Lower leg skin (tissue), 4 donors: ENCODE measurements around the gene ADARB2. TPM values are rescaled to one million over a fixed set of nuclear protein-coding genes. Genes with fewer than 3 reads are reported as not detected.
A peak's percentile ranks its signal among the peaks of the same experiment; 100 is the strongest.

ENCODE experiments used
- DNase-seq, 2 donors: peaks; one replicate each; pipeline ENCODE4 v3.0.0-alpha.2; 2019; ENCODE audit warnings: low spot score in 2 of 2
- H3K4me3 ChIP-seq: fragments of 200-600 bp; sonication (generic); 2 replicates; pipeline ENCODE4 v1.5.1; 2017; ENCODE audit warnings: mild to moderate bottlenecking, low read depth; ENCODE audit not compliant: poor library complexity, severe bottlenecking
- CTCF ChIP-seq, 3 donors: fragments of 450-650 bp; IDR thresholded peaks; one replicate each; pipeline ENCODE4 v1.5.1; 2016; ENCODE audit warnings: antibody characterized with exemption in 3 of 3, mild to moderate bottlenecking in 3 of 3, moderate library complexity in 2 of 3
- POLR2A ChIP-seq, 2 donors: fragments of 450-650 bp; IDR thresholded peaks; one replicate each; pipeline ENCODE4 v1.6.1; 2016 to 2017; ENCODE audit warnings: antibody characterized with exemption in 2 of 2, mild to moderate bottlenecking in 1 of 2, moderate library complexity in 1 of 2
- WGBS, 2 donors: methylation state at CpG; one replicate each; pipeline ENCODE4 v1.1.5; 2018; 5-methylcytosine and 5-hydroxymethylcytosine counted together
- intact Hi-C: fragments of 100-400 bp; cut with DNase I; formaldehyde crosslinking; loops from one replicate; pipeline ENCODE4 v1.15.0; 2023; ENCODE audit warnings: low total_unique reads
- total RNA-seq, 4 donors: library from RNA; depleted of rRNA; stranded (reverse); fragments of >200 nt; gene quantifications; one replicate each; pipeline ENCODE4 v1.1.0, GENCODE V29; 2016

Gene ADARB2
- total RNA-seq, 4 donors from 2014 or later = 0.72 to 3.6 (median 1.8) TPM

GRCh38 chr10:1696106-1696505 is 41.2 kb downstream of the ADARB2 start:
- intact Hi-C loops = no loop called here
- H3K4me3 ChIP-seq = no peak overlapping the region
- 90 to 92% methylated on average over 6 of the region's 6 CpGs for WGBS, 2 donors
- TF ChIP-seq POLR2A (IDR thresholded peaks at IDR 0.05) (no peak), CTCF (IDR thresholded peaks at IDR 0.05) (no peak)
- DNase-seq = no peak

DNA sequence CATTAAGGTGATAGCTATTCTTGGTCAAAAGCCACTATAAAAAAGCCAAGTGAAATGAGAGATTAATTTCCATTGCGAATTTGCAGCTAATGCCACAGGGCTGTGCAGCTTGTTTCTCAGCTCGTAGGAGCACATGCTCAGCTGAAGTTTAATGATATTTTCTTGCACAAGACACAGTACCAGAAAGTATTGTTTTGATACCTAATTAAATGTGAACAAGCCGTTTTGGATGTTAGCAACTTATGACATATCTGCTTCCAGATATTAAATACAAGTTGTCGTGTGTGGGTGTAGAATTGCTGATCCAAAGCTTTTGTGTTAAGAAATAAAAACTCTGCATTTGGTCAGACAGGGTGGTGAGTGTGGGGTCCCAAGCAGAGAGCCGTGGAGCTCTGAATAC is 47.2 kb downstream of the ADARB2 start:
- H3K4me3 ChIP-seq = no peak overlapping the region
- 63% methylated on average over 5 of the region's 5 CpGs for WGBS, 2 donors
- TF ChIP-seq POLR2A (IDR thresholded peaks at IDR 0.05) (no peak), CTCF (IDR thresholded peaks at IDR 0.05) (no peak)
- intact Hi-C loops = no loop called here
- DNase-seq = no peak

- intact Hi-C loops = no loop called here
These were observed 48.8 kb downstream of the ADARB2 start for GRCh38 chr10:1688531-1688930.

DNA sequence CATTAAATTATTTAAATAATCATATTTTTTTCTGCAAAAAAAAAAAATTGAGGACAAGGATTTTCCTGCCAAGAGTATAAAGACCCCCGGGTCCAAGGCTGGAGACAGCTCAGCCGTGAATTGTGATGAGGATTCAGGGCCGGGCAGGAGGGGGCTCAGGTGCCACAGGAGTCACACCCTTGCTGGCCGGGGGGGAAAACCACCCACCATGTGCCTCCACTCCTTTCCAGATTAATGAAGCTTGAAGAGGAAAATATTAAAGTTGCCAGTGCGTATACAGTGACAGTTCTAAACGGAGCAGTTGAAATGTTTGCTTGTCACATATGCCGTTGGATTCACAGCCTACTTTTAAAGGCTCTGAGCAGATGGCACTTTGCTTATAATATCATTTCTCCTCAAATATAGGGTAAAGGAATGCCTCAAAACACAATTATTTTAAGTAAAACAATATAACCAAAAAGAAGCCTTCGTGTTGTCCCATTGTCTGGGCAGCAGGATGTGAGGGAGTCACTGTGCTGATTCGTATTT is 49.6 kb downstream of the ADARB2 start:
- WGBS, 2 donors = 71 to 83% methylated on average over 9 of the region's 9 CpGs
- DNase-seq = peak in 1 of 2 donors; percentile 59
- H3K4me3 ChIP-seq = no peak overlapping the region
- no peak for TF ChIP-seq CTCF (IDR thresholded peaks at IDR 0.05)
- TF ChIP-seq POLR2A (IDR thresholded peaks at IDR 0.05) = no peak
- intact Hi-C loops = no loop called here

More at GRCh38 chr10:1688531-1688930, 48.8 kb downstream of the ADARB2 start:
- DNase-seq = no peak
- no peak overlapping the region for H3K4me3 ChIP-seq
- WGBS, 2 donors = 79 to 80% methylated on average over 7 of the region's 7 CpGs
- TF ChIP-seq POLR2A (IDR thresholded peaks at IDR 0.05) = no peak
- no peak for TF ChIP-seq CTCF (IDR thresholded peaks at IDR 0.05)

DNA sequence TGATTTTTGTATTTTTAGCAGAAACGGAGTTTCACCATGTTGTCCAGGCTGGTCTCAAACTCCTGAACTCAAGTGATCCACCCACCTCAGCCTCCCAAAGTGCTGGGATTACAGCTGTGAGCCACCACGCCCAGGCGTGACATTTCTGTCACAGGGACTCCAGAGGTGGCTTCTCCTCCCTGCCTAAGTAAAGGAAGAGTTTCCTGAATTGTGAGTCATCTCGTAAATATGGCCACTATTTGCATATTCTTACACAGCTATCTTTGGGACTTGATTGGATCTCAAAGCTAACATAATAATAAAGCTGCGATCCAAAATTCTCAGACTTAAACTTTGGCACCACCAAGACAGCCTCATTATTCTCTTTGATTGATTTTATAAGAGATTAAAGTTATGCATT is 50.1 kb downstream of the ADARB2 start:
- WGBS, 2 donors = 64 to 65% methylated on average over 5 of the region's 5 CpGs
- intact Hi-C loops = no loop called here

More for the DNA sequence above, 50.1 kb downstream of the ADARB2 start:
- peak in 1 of 2 donors; percentile 14 for DNase-seq
- no peak overlapping the region for H3K4me3 ChIP-seq
- no peak for TF ChIP-seq POLR2A (IDR thresholded peaks at IDR 0.05)
- TF ChIP-seq CTCF (IDR thresholded peaks at IDR 0.05) = no peak
